Activated gamma-delta T cell treated with anti-CD3 and anti-CD28 coated beads, Interleukin-2, amount 50 U/mL, for 16 hours (primary cell): ENCODE measurements around the gene GFRA1.

Source experiments
- DNase-seq: peaks from one replicate; pipeline ENCODE4 v3.0.0-alpha.2; 2020; ENCODE audit warnings: low read depth

Gene GFRA1

DNA sequence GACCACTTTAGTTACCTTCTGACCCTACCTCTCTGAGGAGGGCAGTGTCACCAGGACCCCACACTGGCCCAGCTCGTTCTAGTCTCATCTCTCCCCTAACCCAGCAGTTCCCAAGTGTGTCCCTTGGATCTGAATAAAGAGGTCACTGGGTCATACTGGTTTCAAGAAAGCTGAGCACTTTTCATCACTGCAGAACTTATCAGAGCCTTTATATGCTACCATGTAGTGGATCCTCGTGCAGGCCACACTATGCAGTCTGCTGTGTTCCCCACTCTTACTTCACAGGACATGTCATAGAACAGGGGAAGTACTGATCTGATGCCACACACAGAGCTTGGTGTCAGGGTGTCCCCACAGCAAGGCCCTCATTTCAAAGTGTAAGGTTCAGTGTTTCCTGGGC is 113.8 kb downstream of the GFRA1 start:
- no peak for DNase-seq

DNA sequence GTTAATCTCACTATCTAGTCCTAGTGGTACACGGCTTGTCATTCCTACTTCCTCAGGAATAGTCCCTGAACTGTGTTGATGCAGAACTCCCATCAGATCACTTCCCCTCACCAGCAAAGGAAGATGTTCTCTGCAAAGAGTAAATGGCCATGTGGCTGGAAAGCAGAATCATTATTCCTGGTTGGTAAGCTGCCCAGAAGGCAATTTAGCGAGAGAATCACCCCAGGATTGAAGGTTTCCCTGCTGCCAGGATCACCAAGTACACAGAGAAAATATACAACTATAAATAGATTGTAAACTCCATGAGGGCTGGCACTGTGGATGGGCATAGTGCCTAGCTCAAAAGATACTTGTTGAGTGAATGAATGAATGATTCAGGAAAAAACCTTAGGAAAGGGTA is 115.0 kb downstream of the GFRA1 start:
- no peak for DNase-seq

DNA sequence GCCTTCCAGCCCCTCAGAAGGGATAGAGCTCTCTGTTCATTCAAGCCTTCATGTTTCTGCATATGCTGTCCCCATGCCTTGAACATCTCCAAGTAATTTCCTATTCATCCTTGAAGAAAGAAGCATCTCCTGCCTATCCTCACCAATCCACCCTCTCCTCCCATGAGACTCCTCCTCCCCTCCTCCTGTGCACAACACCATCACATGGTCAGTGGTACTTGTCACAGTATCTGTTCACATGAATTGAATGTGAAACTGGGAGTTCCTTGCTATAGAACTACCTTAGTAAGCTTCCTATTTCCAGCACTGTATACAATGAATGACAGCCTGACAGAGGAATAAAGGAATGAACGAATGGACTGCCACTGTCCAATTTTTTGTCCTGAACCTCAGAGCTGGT is 115.5 kb downstream of the GFRA1 start:
- DNase-seq: no peak

DNA sequence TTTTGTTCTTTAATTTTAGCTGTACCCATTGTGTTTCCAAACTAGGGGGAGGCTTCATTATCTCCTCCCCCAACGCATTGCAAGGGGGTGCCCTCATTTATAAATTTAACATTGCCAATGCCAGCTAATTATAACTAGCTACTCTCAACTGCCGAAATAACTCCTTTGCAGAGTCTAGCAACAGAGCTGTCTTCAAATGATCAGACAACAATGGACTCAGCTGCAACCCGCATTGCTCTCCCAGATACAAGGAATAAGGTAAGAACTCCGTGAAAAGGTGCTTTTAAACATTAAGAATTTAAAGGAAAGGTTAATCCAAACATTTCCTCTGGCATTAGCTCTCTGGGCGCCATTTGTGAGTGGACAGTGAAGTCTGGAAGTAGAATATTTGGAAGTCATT is 116.2 kb downstream of the GFRA1 start:
- no peak for DNase-seq

DNA sequence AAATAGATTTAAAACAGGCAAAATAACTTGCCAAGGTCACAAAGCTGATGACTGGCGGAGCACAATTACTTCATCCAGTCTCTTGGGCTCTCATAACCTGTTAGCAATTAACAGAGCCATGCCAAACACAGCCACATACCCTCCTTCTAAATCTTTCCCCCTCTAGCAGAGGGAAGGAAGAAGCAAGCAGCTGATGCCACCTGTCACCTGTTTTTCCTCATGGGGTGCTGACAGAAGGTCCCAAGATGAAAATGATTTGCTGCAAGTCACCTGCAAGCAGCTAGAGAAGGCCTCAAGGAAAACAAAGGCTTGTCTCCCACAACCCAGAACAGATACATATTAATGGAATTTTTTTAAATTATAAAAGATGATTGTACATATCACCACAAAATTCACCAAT is 117.8 kb downstream of the GFRA1 start:
- no peak for DNase-seq

DNA sequence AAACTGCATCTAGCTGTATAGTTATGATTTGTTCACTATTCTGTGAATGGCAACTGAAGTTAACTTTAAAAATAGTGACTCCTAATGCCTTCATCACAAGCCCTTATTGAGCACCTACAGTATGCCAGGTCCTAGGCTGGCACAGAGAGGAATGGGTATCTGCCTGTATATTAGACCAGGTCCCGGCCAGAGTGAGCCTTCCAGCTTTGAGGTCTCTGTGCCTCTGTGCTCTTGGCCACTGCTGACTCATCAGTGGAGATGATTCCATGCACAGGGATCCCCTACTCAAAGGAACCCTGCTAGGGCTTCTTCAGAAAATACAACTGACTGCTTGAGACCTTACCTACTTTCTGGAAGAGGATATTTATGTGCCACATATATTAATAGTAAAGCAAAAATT is 118.4 kb downstream of the GFRA1 start:
- DNase-seq: no peak

DNA sequence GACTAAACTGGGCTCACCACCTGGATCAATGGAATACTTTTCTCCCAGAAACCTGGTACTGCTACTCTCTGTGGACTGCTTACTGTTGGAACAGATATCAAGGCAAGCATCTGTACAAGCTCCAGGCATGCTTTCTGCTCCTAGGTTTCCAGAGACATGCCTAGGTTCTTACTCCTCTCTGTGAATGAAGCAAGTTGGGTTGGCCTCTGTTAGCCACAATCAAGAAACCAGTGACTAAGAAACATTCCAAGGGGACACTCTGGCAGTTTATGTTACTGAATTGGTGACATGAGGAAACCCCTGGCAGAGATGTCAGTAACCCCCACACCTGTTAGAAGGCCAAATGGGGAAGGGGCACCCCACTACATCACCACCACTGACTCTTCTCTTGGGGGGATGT is 121.9 kb downstream of the GFRA1 start:
- DNase-seq: no peak

DNA sequence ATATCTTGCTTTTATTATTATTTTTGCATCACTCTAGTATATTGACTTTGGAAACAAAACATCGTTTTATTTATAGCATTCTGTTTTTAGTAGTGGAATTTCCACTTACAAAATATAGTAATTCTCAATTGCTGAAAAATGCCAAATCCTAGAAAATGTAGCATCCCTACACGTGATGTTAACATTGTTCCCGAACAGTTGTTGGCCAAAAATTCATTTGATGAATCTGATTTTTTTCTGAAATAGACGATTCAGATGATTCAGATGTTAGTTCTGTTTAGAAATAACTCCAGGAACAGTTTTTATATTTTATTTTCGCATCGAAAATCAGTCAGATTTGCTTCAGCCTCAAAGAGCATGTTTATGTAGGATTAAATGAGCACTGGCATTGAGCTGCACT is 122.4 kb downstream of the GFRA1 start:
- DNase-seq: no peak

DNA sequence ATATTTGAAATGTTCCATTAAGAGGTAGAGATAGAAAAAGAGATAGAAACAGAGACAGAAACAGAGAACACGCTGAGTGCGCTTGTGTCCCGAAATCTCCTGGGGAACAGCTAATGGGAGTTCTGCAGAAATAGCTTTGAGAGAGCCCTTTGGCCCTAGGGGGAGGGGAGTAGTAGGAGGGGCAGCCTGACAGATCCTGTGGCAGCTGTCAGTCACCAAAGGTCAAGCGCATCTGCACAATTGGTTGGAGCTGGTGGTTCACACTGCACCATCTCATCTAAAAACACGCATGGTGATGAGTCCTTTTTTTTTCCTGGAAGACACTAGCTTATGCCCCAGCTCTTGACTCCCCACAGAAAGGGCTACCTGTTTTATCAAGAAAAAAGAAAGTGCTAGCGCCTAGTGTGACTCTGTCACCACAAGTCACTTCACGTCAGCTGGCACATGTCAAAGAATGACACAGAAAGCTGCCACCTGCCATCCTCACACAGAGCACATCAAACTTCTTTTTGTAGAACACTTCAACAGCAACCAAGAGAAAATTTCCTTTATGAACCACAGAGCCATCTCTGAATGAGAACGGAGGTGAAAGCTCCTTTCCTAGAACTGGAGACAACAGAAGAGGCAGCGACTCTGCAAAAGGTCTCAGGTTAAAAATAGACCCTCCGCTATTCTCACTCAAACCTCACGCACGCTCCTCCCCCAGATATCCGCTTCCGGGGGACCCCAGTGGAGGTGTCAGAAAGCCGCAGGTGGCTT is 125.7 kb downstream of the GFRA1 start:
- no peak for DNase-seq

DNA sequence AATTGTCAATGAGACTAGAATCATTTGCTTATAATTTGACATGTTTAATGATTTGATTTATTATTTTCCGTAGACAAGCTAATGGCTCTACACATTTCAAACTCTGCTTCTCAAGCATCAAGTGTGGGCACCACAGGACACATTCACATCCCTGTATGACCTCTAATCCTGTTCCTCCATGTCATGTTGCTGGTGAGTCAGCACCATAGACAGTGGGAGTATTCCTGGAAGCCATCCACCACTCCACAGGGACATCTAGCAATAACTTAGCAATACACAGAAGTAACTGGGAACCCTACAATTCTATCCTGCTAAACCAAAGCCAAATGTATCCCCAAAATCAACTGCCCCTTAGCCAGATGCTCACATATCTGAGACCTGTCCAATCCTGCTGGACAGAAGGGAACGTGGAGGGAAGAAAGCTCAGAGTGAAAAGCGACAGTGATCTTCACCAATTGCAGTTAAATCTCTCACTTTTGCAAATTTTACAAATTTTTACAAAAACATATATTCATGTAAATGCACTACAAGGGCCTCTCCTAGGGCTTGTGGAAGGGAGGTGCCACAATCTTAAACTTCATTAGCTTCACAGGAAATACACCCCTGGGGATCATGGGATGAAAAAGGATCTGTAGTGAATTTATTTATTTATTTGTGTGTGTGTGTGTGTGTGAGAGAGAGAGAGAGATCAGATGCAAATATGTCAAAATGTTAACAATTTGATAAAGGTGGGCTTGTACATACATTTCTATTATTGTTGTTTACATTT is 126.5 kb downstream of the GFRA1 start:
- DNase-seq: no peak

DNA sequence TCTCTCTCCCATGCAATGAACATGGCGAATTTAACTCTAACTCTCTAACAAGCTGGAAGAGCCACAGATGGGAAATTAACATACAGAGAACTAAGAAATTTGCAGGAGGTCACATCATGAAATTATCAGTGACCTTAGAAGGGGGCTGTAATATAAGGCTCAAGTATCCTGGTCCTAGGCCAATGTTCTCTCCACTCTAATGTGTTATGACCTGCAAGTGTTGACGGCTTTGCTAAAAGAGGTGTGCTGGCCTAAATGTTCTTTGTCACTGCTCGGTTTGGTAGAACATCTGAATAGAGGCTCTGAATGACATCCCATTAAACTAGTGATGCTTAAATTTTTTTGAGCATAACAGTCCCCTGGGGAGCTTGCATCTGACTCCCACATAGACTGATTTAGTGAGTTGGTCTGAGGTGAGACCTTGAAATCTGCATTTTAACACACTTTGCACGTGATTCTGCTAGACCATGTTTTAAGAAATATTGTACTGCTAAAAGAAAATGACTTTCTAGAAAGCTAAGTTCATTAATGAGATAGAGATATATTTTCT is 129.3 kb downstream of the GFRA1 start:
- no peak for DNase-seq

DNA sequence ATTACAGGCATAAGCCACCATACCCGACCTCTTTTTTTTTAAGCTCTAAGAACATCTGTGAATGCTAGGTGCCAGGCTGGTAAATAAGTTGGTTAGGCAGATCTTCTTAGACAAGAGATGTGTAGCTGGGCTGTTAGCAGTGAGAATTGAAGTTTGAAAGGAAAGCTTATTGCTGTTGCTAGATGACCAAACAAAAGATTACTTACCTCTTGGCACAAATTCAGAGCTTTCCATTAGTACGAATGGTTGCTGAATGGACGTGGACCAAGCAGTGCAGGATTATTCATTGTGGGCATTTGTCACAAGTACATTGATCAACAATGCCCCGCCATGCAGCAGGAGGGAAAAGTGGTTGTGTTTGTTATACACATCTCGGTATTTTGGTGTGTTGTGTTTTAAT is 131.2 kb downstream of the GFRA1 start:
- no peak for DNase-seq

DNA sequence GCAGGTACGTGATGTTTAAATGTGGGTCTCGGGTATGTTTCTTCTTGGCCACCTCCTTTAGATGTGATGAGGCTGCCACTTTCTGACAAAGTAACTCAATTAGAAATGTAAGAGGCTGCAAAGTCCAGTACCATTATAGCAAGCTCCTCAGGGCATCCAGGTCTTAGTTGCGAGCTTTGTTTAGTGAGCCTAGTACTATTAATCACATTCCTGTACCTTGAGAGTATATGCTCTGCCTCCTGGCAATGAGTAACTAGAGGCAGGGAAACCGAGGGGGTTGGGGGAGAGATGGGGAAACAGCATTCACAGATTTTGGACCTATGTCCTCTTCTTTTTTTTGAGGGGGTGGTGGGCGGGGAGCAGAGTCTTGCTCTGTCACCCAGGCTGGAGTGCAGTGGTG is 131.8 kb downstream of the GFRA1 start:
- DNase-seq: no peak

DNA sequence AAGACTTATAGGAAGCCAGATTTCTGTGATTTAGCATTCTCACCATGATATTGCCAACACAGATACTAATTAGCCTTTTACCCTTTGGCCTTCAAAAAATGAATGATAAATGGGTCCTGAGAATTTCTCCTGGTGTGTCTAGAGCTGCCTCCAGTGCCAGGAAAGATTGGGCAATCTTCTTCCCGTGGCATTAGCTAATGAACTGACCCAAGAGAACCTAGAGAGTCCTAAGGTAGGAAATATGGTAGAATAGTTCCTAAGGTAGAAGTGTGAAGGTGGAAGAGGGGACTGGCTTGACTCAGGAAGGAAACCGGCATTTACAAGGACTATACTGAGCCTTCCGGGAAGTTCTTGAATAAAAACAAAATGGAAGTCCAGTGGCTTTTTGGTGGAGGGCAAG is 133.1 kb downstream of the GFRA1 start:
- no peak for DNase-seq

DNA sequence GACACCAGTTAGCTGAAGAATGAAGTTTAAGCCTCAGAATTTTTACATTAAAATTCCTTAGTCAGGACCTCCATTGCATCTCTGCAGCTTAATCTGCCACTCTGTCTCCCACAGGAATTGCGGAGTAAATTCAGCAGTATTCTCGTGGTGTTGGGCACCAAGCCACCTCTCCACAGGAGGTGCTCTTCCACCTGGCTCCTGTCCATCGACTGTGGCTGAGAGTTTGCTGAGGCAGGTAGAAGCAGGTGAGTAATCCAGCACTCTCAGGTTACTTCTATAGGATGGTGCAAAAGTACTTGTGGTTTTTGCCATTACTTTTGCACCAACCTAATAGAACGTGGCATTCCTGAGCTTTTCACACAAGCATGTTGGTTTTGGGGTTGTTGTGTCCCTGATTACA is 134.1 kb downstream of the GFRA1 start:
- no peak for DNase-seq

DNA sequence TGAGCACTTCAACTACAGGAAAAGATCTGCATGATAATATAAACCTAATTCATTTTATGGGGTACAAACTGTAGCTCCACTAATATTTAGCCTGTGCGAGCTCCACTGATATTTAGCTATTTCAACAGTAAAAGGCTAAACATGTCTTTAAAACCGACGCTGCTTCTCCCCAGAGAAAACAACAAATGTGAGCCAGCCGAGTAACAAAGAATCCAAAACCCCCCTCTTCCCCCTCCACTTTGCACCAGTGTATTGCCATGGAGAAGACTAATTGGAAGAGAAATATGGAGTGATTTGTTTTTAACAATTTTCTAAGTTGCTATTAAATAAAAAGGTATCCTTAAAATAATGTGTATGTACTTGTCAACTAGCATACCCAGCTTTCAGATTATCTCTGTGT is 136.7 kb downstream of the GFRA1 start:
- DNase-seq: no peak

DNA sequence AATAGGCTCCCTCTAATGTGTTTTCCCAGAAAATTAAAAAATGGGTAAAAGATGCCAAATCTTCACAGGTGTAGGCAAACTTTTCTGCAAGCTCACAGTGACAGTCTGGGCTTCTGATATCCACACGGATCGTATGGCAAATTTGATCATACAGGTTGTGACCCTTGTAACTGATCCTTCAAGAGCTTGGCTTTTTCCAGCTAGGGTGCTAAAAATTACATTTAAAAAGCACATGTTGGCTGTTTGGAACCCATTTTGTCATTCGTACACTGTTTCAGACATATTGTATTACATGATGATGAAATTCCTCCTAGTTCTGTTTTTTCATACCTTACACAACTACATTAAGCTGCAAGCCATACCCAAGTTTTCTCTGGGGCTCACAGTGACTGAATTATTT is 138.7 kb downstream of the GFRA1 start:
- no peak for DNase-seq

DNA sequence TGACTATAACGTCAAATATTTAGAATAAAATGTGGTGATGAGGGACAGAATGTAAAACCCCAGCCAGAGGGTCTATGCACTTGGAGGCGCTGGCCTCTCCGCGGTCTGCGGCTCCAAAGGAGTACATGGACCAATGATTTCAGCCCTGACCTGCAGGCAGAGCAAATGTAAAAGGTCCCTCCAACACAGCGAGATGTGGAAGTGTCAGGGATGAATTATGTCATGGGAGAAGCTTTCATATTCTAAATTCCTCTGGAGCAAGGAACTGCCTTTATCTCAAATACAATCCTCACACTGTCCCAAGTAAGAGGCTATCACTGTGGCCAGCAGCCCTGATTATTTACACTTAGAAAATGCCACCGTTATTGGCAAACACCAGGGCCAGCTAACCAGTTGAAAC is 139.4 kb downstream of the GFRA1 start:
- DNase-seq: no peak

DNA sequence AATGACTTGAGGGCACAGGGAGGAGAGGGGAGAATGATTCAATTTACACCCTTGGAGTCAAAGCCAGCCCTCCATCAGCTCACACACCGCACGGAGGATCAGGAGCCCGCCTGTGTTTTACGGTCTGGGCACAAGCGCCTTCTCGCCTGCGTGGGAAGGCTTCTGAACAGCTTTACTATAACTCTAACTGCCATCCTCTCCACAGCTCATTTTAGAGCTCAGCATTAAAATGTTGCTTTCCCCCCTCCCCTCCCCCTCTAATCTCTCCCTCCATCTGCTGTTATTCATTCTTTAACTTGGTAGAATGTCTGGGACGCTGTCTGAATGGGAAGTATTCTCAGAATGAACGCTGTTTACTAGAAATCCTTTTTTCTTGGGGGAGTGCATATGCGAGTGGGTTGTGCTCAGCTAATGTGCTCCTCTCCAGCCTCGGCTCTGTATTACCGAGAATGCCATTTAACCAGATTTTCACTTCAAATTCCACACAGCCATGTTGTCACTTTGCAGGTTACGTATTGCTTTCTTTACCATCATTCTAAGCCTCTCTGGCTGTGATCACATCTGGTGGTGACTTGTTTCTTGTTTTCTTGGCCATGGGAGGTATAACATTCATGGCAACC is 140.1 kb downstream of the GFRA1 start:
- DNase-seq: no peak

DNA sequence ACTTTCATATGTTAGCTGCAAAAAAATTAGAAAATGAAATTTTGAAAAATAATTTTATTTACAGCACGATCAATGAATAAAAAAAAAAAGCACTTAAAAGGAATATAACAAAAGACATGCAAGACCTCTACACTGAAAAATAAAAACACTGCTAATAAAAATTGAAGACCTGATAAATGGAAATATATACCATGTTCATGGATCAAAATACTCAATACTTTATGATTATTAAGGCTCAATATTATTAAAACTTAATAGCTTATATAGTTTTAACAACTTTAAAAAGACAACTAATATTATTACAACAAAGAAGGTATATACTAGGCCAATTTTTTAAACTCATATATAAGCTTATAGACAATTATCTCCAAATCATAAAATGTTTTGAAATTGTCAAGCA is 143.0 kb downstream of the GFRA1 start:
- DNase-seq: no peak

DNA sequence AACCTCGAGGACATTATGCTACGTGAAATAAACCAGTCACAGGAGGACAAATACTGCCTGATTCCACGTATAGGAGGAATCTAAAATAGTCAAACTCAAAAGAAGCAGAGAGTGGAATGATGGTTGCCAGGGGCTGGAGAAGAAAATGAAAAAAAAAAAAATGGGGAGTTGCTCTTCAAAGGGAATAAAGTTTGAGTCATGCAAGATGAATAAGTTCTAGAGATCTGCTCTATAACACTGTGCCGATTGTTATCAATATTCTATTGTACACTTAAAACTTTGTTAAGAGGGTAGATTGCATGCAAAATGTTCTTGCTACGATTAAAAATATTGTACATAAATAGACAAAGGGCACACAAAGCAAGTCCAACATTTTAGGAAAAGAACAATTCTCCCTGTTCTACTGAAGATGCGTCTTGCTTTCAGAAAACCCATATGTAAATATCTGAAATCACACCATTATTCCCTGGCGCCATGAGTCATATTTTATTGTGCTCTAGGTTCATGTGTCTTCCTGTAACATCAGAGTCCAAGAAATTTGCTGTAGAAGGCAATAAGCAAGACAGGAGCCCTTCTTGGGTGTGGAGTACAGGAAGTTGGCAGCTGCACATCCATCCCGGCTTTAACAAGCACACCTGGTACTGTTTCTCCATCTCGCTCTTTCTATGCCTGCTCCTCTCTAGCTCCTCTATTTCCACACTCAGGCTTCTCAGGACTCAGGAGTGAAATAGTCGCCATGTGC is 145.9 kb downstream of the GFRA1 start:
- no peak for DNase-seq

DNA sequence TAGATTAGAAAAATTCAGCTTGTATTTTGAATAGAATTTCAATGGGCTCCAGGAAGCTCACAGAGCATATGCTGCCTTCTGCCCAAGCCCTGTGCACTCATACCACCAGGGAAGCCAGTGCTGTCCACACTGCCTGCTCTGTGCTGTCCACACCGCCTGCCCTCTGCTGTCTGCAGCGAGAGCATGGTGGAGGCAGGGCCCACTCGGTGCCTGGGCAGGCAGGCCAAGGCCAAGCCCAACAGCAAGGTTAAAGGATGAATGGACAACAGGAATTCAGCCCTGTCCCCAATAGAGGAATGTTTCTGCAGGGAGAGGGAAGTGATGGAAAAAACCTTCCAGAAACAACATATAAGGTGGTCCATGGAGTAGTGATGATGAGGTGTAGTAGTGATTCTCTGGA is 146.8 kb downstream of the GFRA1 start:
- no peak for DNase-seq
